HepG2 (cell line): Measurements from ENCODE around the gene HLCS.

Experiments
- CTCF ChIP-seq: sonication (generic); formaldehyde crosslinking; IDR thresholded peaks from 2 replicates; pipeline ENCODE4 v1.5.0; 2020; ENCODE audit warnings: mild to moderate bottlenecking, missing genetic modification reagents, moderate library complexity
- NFIC ChIP-seq: IDR thresholded peaks from 2 replicates; pipeline ENCODE4 v1.6.1; 2012; ENCODE audit warnings: mild to moderate bottlenecking, low read length, inconsistent platforms
- POLR2A ChIP-seq, 2 experiments: IDR thresholded peaks; 2 replicates each; pipeline ENCODE4 v1.6.1; 2011; ENCODE audit warnings: low read depth in 2 of 2, low read length in 2 of 2, mild to moderate bottlenecking in 1 of 2, moderate library complexity in 1 of 2; ENCODE audit not compliant: insufficient read depth in 1 of 2
- ZNF589 ChIP-seq: sonication (generic); formaldehyde crosslinking; conservative IDR thresholded peaks from 2 replicates; pipeline ENCODE4 v1.8.0; 2022; ENCODE audit warnings: mild to moderate bottlenecking, moderate library complexity, missing genetic modification reagents

GRCh38 chr21:36786186-36786585 lies 180.3 kb downstream of the HLCS start:
- TF ChIP-seq ZNF589 (CRISPR knock-in tag) (no peak), CTCF (CRISPR knock-in tag) (no peak), POLR2A (IDR thresholded peaks at IDR 0.05; ENCODE audit: insufficient read depth in 1 of 2, low read depth in 2 of 2, low read length in 2 of 2) (no peak), NFIC (no peak)
